MM.1S (cell line): ENCODE data around the gene HES2.
"Not testable (repeated sequence)": the region's sequence is repeated elsewhere in the genome, so short reads cannot be mapped to it uniquely, and the experiment has no call there.

Experiments
- DNase-seq: peaks from one replicate; pipeline ENCODE4 v3.0.0-alpha.2; 2015
- H2AFZ ChIP-seq: fragments of 300-600 bp; sonication (generic); 2 replicates; pipeline ENCODE4 v1.6.0; 2016; ENCODE audit warnings: antibody characterized with exemption, low read length
- H3F3A ChIP-seq: fragments of 300-600 bp; sonication (generic); 2 replicates; pipeline ENCODE4 v1.6.1; 2016; ENCODE audit warnings: mild to moderate bottlenecking, antibody characterized with exemption, low read length, moderate library complexity, mixed read lengths; ENCODE audit not compliant: insufficient read depth
- H3K27ac ChIP-seq: fragments of 300-600 bp; sonication (generic); 2 replicates; pipeline ENCODE4 v1.5.1; 2016; ENCODE audit warnings: mild to moderate bottlenecking, low read length
- H3K27me3 ChIP-seq: fragments of 300-600 bp; sonication (generic); replicated peaks from 2 replicates; pipeline ENCODE4 v1.6.0; 2016; ENCODE audit warnings: low read length; ENCODE audit not compliant: insufficient read depth
- H3K36me3 ChIP-seq: fragments of 300-600 bp; sonication (generic); replicated peaks from 2 replicates; pipeline ENCODE4 v1.6.1; 2016; ENCODE audit warnings: mild to moderate bottlenecking, low read length, mixed read lengths; ENCODE audit not compliant: insufficient read depth
- H3K4me1 ChIP-seq: fragments of 300-600 bp; sonication (generic); 2 replicates; pipeline ENCODE4 v1.6.1; 2016; ENCODE audit warnings: low read length, mixed read lengths
- H3K4me2 ChIP-seq: fragments of 300-600 bp; sonication (generic); 2 replicates; pipeline ENCODE4 v1.6.0; 2016; ENCODE audit warnings: low read depth, low read length
- H3K4me3 ChIP-seq: fragments of 300-600 bp; sonication (generic); 2 replicates; pipeline ENCODE4 v1.5.1; 2016; ENCODE audit warnings: low read length, mixed read lengths
- H3K79me2 ChIP-seq: fragments of 300-600 bp; sonication (generic); 2 replicates; pipeline ENCODE4 v1.6.1; 2016; ENCODE audit warnings: mixed run types, low read length, mixed read lengths
- H3K9ac ChIP-seq: fragments of 300-600 bp; sonication (generic); 2 replicates; pipeline ENCODE4 v1.6.1; 2016; ENCODE audit warnings: low read length, mixed read lengths
- H3K9me2 ChIP-seq: fragments of 300-600 bp; sonication (generic); replicated peaks from 2 replicates; pipeline ENCODE4 v1.6.1; 2016; ENCODE audit warnings: mild to moderate bottlenecking, low read length, mixed read lengths; ENCODE audit not compliant: insufficient read depth
- H3K9me3 ChIP-seq: fragments of 300-600 bp; sonication (generic); replicated peaks from 2 replicates; pipeline ENCODE4 v1.6.1; 2016; ENCODE audit warnings: mild to moderate bottlenecking, low read length, mixed read lengths; ENCODE audit not compliant: insufficient read depth
- H4K20me1 ChIP-seq: fragments of 300-600 bp; sonication (generic); 2 replicates; pipeline ENCODE4 v1.6.1; 2016; ENCODE audit warnings: mild to moderate bottlenecking, low read length, moderate library complexity, mixed read lengths; ENCODE audit not compliant: insufficient read depth
- EZH2 ChIP-seq: fragments of 300-600 bp; sonication (generic); optimal IDR thresholded peaks from 2 replicates; pipeline ENCODE3; 2017; ENCODE audit warnings: low read depth, mild to moderate bottlenecking, antibody characterized with exemption, low read length, mixed read lengths
- EZH2phosphoT487 ChIP-seq: fragments of 300-600 bp; sonication (generic); IDR thresholded peaks from 2 replicates; pipeline ENCODE4 v1.6.1; 2018; ENCODE audit warnings: antibody characterized with exemption, low read length
- TF ChIP-seq, protein P1 (sequence below): fragments of 300-600 bp; sonication (generic); IDR thresholded peaks from 2 replicates; pipeline ENCODE4 v1.5.1; 2016; ENCODE audit warnings: antibody characterized with exemption, low read length, mixed read lengths

HES2 gene

GRCh38 chr1:6447016-6447817, 27.5 kb upstream of the HES2 start:
- no peak overlapping the region for H3K4me3 ChIP-seq
- H3K4me1 ChIP-seq: no peaks in the 10 kb centered on the region
- H3K27me3 ChIP-seq: peaks cover 77% of the 10 kb centered on the region
- H3K36me3 ChIP-seq: no peaks in the 10 kb centered on the region
- no peak overlapping the region for H3K9ac ChIP-seq
- no peaks in the 10 kb centered on the region for H4K20me1 ChIP-seq
- no peaks in the 10 kb centered on the region for H3K9me2 ChIP-seq
- TF ChIP-seq, protein P1, sequence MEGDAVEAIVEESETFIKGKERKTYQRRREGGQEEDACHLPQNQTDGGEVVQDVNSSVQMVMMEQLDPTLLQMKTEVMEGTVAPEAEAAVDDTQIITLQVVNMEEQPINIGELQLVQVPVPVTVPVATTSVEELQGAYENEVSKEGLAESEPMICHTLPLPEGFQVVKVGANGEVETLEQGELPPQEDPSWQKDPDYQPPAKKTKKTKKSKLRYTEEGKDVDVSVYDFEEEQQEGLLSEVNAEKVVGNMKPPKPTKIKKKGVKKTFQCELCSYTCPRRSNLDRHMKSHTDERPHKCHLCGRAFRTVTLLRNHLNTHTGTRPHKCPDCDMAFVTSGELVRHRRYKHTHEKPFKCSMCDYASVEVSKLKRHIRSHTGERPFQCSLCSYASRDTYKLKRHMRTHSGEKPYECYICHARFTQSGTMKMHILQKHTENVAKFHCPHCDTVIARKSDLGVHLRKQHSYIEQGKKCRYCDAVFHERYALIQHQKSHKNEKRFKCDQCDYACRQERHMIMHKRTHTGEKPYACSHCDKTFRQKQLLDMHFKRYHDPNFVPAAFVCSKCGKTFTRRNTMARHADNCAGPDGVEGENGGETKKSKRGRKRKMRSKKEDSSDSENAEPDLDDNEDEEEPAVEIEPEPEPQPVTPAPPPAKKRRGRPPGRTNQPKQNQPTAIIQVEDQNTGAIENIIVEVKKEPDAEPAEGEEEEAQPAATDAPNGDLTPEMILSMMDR: no peak
- TF ChIP-seq EZH2: no peak
- no peak for TF ChIP-seq EZH2phosphoT487
- peak overlapping the region; percentile 43; the same call in 1 of the 2 replicates for H3K4me2 ChIP-seq
- H3F3A ChIP-seq: no peaks in the 10 kb centered on the region
- no peak overlapping the region for H2AFZ ChIP-seq
- H3K9me3 ChIP-seq: no peaks in the 10 kb centered on the region
- no peak overlapping the region for H3K27ac ChIP-seq
- DNase-seq: no peak
- H3K79me2 ChIP-seq: no peaks in the 10 kb centered on the region

DNA sequence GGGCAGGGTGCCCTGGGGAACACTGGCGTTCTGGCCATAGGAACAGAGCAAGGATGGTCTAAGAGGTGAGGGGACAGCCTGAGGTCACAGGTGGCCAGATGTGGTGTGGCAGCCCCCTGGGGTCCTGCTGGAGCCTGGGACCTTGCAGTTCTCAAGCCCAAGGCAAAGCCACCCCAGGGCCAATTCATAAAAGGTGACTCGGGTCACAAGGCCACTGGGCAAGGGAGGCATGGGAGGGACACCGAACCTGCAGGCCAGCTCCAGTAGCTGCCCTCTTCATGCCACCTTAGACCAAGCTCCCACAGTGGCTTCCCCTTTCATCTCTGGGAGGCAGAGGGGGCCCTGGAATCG, 26.9 kb upstream of the HES2 start:
- Histone ChIP-seq H4K20me1 (no peaks in the 10 kb centered on the region), H3K79me2 (no peaks in the 10 kb centered on the region), H3K9me2 (no peaks in the 10 kb centered on the region), H3K4me1 (no peaks in the 10 kb centered on the region), H3K9ac (no peak overlapping the region), H3F3A (no peaks in the 10 kb centered on the region), H3K27ac (no peak overlapping the region), H3K9me3 (no peaks in the 10 kb centered on the region), H3K36me3 (no peaks in the 10 kb centered on the region), H3K27me3 (peaks cover 74% of the 10 kb centered on the region), H3K4me3 (no peak overlapping the region), H2AFZ (no peak overlapping the region), H3K4me2 (peak overlapping the region; percentile 43; the same call in 1 of the 2 replicates)
- TF ChIP-seq, protein P1: no peak
- TF ChIP-seq EZH2: no peak
- no peak for TF ChIP-seq EZH2phosphoT487
- no peak for DNase-seq

DNA sequence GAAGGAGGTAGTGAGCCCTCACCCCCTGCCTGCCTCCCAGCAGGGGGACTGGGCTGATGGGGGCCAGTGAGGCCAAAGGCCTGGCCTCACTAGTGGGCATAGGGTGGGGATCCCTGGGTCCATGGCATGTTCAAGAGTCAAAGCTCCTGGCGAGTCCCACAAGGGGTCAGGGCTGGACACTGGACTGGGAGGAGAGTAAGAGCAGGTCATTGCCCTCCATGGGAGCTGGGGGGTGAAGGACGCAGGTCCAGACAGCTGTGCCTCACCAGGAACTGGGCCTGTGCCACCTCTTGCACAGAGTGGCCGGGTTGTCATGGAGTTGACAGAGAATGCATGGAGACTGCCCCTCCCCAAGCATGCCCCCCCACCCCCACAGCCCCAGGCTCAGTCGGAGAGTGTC, 26.2 kb upstream of the HES2 start:
- H3K4me3 ChIP-seq, DNase-seq, H3K9ac ChIP-seq, H3K27ac ChIP-seq, H3K36me3 ChIP-seq, H2AFZ ChIP-seq, H3K4me1 ChIP-seq, H3K79me2 ChIP-seq, H3K4me2 ChIP-seq, H3K9me3 ChIP-seq, H3F3A ChIP-seq, H4K20me1 ChIP-seq, H3K9me2 ChIP-seq: not testable (repeated sequence)
- peaks cover 74% of the 10 kb centered on the region for H3K27me3 ChIP-seq

GRCh38 chr1:6445062-6445763, 25.5 kb upstream of the HES2 start:
- Histone ChIP-seq H3K4me2 (no peak overlapping the region), H3K36me3 (no peaks in the 10 kb centered on the region), H3F3A (no peaks in the 10 kb centered on the region), H3K4me1 (no peaks in the 10 kb centered on the region), H3K9me2 (no peaks in the 10 kb centered on the region), H3K9me3 (no peaks in the 10 kb centered on the region), H2AFZ (no peak overlapping the region), H4K20me1 (no peaks in the 10 kb centered on the region), H3K9ac (no peak overlapping the region), H3K27me3 (peaks cover 68% of the 10 kb centered on the region), H3K27ac (no peak overlapping the region), H3K79me2 (no peaks in the 10 kb centered on the region), H3K4me3 (no peak overlapping the region)
- peak; percentile 35 for DNase-seq
- TF ChIP-seq, protein P1: peak; percentile 61
- TF ChIP-seq EZH2phosphoT487: no peak
- no peak for TF ChIP-seq EZH2
